GM19324 (cell line): Measurements from ENCODE around the gene BAIAP2L2.

Source experiments
- ATAC-seq: cut with Tn5 transposase; IDR thresholded peaks from one replicate; pipeline ENCODE4 v1.9.1; 2021; ENCODE audit warnings: mild to moderate bottlenecking, moderate library complexity; ENCODE audit not compliant: unreplicated experiment, low FRiP score

BAIAP2L2 gene

DNA sequence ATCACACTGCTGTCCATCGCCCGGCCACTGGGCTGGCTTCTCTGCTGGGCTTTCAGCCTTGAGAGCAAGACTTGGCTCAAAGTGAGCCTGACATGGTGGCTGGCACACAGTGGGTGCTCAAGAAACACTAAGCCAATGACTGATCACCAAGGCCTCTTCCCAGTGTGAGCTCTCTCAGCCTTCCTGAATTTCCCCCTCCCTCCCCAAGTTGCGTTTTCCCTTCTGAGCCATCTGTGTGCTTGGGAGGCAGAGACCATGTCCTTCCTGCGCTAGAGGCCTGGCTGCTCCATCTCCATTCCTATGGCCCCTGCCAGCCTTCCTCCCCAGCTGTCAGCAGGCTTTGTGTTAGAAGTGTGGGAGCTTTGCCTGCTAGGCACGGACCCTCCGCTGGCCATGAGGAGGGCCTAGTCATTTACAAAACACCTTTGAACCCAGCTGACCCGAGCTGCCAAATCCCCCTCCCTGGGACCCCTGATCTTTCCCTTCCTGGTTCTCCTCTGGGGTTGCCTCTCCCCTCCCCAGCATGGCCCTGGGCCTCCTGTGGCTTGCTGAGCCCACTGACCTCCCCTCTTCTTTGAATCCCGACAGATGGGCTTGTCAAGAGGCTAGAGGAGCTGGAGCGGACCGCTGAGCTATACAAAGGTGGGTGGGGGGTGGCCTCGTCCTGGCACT is 40.1 kb downstream of the BAIAP2L2 start:
- ATAC-seq, result no peak

- ATAC-seq, result no peak
These were observed 40.9 kb downstream of the BAIAP2L2 start for GRCh38 chr22:38069372-38070249.

DNA sequence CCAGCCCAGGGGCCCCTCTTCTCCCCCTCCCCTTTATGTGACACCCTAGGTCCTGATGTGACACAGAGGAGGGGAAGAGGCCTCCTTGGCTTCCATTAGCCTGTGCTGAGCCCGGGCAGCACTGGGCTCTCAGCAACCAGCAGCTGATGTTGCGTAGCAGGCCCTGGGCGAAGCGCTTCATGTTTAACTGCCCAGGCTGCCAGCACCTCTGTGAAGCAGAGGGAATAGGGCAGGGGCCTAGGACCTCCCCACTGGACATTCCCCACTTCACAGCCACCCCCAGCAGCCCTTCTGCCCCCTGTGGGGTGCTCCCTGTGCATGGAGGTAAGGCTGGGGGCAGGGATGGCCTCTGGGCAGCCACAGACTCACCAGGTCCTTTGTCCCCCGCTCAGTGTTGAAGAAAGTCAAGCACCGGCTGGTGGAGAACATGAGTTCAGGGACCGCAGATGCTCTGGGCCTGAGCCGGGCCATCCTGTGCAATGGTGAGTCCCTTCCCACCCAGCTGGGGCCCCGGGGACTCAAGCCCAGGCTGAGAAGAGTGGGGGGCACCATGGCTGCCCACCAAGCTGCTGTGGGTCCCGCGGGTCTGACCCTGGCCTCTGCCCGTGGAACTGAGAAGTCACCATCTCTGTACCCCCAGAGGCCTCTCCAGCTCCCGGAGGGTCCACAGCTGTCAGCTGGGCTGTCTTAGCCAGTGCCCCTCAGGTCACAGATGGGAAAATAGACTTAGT is 41.7 kb downstream of the BAIAP2L2 start:
- no peak for ATAC-seq

DNA sequence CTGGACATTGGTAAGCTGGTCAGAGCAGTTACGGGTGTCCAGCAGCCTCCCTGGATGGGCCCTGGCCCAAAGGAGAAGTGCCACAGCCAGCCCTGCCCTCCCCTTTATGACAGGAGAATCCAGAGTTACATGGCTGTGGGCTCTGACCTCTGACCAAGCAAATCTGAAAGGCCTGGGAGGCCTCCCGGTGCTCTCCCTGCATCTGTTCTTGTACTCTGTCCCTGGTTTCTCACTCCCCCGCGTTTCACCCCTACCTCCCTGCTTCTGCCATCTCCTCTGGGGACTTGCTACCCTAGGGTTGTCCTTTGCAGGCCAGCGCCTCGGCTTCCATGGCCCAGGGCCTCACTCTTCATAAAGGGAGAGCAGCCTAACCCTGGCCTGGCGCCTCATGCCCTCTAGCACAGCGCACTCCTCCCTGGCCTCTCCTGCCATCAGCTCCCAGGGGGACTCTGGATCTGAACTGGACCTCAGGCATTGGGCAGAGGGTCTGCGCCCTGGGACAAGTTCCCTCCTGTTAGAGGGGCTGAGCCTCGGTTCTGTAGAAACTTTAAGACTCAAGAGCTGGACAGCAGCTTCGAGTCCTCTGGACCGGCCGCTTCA is 42.6 kb downstream of the BAIAP2L2 start:
- ATAC-seq, result no peak

DNA sequence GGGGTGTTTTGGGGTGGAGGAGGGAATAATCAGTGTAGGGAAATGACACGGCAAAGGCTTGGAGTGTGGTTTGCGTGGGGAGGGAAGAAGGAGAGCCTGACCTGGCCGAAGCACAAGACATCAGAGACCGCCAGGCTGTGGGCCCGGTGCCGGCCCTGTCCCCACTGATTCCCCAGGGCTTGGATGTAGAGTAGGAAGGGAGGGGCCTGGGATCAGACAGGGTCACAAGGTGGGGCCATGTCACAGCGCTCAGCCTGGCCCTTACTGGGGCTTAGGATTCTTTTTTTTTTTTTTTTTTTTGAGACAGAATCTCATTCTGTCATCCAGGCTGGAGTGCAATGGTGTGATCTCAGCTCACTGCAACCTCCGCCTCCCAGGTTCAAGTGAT is 43.5 kb downstream of the BAIAP2L2 start:
- ATAC-seq, result no peak

DNA sequence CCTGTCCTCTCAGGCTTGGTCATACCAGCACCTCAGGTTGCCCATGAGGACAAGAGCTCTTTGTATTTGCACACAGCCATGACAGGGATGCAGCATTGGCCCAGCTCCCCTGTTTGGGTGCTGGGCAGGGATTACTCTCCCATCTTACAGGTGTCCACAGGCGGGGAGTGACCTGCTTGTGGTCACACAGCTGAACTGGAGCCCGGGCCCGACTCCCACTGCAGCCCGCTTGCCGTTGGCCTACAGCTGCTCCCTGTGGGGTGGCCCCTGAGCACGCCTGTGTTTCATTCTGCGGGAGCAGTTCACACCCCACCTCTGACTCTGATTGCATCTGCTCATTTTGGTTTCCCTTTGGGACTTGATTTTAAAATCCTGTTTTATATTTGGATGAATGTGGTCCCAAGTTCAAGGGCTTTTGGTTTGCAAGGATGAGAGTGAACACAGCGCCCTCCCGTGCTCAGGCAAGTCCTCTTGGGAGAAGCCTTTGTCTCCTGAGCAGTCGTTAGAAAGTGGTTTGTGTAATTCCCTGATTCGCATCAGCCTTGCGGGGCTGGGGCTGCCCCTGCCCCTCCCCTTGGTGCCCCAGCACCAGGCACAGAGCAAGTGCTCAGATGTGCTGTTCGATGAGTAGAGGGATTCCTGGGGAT is 44.0 kb downstream of the BAIAP2L2 start:
- ATAC-seq, result no peak

- no peak for ATAC-seq
These were observed 44.9 kb downstream of the BAIAP2L2 start for GRCh38 chr22:38065539-38065938.

GRCh38 chr22:38062791-38063190 is 47.7 kb downstream of the BAIAP2L2 start:
- no peak for ATAC-seq

- ATAC-seq, result no peak
These were observed 53.3 kb downstream of the BAIAP2L2 start, which contains the start of gene PICK1 for GRCh38 chr22:38056969-38057891. TSS of gene PICK1 (plus strand) at chr22:38057404. CDS start at chr22:38057810, 406 bp downstream.

- ATAC-seq, result no peak
These were observed 58.3 kb downstream of the BAIAP2L2 start for GRCh38 chr22:38051900-38052862.

- no peak for ATAC-seq
These were observed 59.2 kb downstream of the BAIAP2L2 start for GRCh38 chr22:38051261-38051660.

DNA sequence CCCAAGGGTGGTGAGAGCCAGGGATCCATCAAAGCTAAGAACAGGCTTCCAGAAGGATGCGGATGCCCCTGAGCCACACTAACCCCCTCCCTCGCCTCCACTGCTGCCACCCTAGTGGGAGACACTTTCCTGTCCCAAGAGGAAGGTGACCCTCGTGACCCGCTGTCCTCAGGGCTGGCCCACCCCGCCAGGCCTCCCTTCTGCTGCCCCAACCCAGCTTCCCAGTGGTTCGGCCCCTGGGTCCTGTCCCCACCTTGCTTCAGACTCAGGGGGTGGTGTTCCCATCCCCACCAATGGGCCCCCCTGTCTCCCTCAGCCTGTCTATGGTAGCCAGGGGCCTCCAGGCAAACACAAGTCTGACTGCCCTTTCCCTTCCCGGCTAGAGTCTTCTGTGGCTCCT is 59.8 kb downstream of the BAIAP2L2 start:
- ATAC-seq, result no peak

- no peak for ATAC-seq
These were observed 60.5 kb downstream of the BAIAP2L2 start for GRCh38 chr22:38049812-38050619.

- ATAC-seq, result no peak
These were observed 64.3 kb downstream of the BAIAP2L2 start for GRCh38 chr22:38046070-38046748.

GRCh38 chr22:38043151-38044039 is 67.1 kb downstream of the BAIAP2L2 start:
- no peak for ATAC-seq

DNA sequence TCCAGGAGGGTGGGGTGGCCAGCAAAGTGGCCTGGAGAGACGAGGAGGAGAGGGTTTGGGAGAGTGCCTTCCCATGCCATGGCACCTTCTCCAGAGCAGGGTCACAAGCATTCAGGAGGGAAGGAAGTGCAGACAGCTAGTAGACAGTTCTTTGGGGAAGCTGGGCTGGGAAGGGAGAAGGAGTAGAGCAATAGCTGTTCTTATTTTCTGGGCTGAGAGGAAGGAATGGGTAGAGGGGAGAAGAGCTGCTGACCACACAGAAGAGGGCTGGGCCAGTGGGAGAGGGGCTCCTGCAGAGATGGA is 68.0 kb downstream of the BAIAP2L2 start:
- ATAC-seq, result no peak
